T-helper 1 cell (primary cell): ENCODE results near the gene BTBD17.

ENCODE experiments used
- DNase-seq, 5 donors: peaks; one replicate each; pipeline ENCODE4 v3.0.0-alpha.2; 2012 to 2020

BTBD17 gene

GRCh38 chr17:74335529-74336062 lies 26.1 kb downstream of the BTBD17 start:
- no peak for DNase-seq

DNA sequence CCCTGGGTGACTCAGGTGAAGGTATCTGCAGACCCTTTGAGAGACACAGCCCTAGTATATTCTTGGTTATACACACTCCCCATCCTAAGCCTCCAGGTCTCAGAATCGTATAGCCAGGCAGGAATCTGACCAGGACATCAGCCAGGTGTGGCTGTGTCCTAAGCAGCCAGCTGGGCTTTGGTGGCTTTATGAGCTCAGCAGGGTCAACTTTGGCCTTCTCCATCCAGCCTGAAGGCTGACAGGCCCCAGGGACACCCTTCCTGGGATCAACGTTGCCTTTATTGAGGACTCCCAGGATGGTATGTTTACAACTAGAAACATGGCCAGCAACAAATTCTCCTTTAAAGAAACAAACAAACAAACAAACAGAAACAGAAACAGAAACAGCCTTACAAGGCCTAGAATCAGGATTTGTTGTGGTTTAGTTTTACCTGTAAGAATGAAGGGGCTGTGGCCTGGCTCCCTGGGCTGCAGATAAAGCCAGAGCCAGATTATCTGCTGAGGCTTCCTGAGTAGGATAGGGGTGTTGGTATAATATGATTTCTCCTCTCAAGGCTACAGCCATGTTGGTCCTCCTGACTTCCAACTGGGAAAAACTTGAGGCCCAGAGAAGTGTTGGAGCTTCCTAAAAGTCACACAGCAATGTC lies 27.2 kb downstream of the BTBD17 start:
- no peak for DNase-seq

DNA sequence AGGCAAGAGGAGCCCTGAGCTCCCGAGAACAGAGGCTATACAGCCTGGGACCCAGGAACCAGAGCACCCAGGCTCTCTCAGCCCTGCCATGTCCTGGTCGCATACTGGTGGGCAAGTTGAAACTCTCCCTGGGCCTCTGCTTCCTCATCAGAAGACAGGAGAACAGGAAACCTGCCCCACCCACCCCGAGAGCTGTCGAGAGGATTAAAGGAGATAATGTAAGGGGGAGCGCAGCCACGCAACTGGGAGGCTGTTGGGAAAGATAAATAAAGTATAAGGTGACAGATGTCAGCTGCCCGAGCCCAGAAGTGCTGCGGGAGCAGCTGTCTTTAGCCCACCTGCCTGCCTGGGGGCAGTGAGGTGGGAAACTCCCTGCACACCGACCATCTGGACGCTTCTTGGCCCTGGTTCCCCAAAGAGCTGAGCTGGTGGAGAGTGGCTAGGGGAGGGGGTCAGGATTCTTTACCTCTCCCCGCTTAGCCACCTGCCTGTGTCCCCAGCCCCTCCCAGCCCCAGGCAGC lies 28.8 kb downstream of the BTBD17 start:
- no peak for DNase-seq

- DNase-seq: no peak
Observed at GRCh38 chr17:74332017-74332650, 29.5 kb downstream of the BTBD17 start.

DNA sequence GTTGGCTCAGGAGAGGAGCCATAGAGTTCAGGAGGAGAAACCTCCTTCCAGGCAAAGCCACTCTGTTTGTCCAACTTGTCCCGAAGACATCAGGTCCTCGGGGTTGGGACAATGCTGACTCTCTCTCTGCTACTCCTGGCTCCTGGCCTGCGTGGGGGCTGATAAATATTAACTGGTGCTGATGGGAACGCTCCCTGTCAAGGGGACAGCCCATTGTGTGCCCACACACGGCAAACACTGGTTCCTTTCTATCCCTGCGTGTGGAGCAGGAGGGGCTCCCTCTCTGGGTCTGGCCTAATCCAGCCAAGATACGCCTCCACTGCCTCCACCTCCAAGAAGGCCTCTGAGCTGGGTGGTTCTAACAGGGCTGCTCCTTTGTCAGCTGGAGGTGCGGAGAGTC lies 31.2 kb downstream of the BTBD17 start:
- no peak for DNase-seq

DNA sequence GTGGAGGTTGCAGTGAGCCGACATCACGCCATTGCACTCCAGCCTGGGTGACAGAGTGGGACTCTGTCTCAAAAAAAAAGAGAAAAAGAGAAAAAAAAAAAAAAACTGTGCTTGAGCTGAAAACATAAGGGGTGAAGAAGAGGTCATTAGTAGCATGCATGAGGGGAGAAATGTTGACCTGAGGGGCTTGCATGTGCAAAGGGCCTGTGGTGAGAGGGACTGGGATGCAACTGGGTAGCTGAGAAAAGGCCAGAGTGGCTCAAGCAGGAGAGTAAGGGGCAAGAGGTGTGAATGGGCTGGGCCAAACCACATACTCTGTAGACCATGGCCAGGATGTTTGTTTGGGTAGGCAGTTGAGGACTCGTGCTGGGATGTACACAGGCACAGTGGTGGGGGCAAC lies 32.3 kb downstream of the BTBD17 start:
- DNase-seq: peak in 1 of 5 donors; percentile 20

- no peak for DNase-seq
Observed at GRCh38 chr17:74328487-74328886, 33.2 kb downstream of the BTBD17 start.

GRCh38 chr17:74326506-74326905 lies 35.2 kb downstream of the BTBD17 start:
- no peak for DNase-seq

DNA sequence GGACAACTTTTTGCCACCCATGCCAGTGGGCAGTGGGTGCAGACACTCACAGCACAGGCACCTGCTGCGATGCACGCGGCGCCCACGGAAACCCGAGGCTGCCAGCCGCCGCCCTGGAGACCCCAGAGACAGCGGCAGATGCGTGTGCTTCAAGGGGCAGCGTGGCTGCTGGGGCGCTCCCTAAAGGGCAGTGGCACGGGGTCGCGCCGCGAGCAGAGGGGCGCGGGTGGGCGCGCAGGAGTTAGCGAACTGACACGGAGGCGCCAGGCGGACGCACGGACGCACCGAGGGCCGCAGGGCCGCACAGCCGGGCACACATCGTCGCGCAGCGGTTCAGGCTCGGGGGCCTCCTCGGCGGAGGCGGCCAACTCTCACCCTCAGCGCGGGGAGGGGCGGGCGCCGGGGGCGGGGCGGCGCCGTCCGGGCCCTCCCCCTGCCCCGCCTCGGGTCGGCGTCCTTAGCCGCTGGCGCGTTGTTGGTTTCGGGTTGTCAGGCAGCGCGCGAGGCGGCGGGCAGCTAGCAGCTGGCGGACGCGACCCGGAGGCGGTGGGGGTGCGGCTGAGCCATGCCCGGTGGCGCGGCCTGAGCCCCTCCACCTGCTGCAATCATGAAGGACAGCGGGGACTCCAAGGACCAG lies 35.8 kb downstream of the BTBD17 start, which contains the start of gene KIF19:
TSS of gene KIF19 (plus strand) at position 484 of the 637 bp plus-strand sequence. CDS start at position 608, 124 bp downstream.
- DNase-seq: peak; percentile 33 to 57 (median 41)

DNA sequence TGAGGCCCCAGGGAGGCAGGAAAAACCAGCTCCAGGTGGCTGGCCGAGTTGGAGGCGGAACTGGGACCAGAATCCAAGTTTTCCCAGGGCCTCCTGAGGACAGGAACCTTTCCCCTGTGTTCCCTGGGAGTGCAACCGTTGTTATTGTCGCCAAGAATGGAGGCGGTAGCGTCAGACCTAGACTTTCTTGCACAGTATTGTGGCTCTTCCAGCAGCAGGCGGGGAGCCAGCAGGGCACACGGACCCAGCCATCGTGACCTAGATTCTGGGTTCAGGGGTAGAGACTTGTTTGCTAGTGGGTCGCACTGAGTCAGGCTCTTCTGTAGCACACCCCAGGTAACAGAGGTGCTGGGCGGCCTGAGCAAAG lies 36.3 kb downstream of the BTBD17 start:
- no peak for DNase-seq

- DNase-seq: no peak
Observed at GRCh38 chr17:74324521-74324920, 37.1 kb downstream of the BTBD17 start.

GRCh38 chr17:74318391-74318790 lies 43.3 kb downstream of the BTBD17 start:
- no peak for DNase-seq

- DNase-seq: no peak
Observed at GRCh38 chr17:74317071-74317470, 44.6 kb downstream of the BTBD17 start.

- DNase-seq: no peak
Observed at GRCh38 chr17:74316220-74316619, 45.4 kb downstream of the BTBD17 start.

GRCh38 chr17:74314877-74315276 lies 46.8 kb downstream of the BTBD17 start:
- DNase-seq: no peak

- no peak for DNase-seq
Observed at GRCh38 chr17:74309902-74310301, 51.8 kb downstream of the BTBD17 start.

DNA sequence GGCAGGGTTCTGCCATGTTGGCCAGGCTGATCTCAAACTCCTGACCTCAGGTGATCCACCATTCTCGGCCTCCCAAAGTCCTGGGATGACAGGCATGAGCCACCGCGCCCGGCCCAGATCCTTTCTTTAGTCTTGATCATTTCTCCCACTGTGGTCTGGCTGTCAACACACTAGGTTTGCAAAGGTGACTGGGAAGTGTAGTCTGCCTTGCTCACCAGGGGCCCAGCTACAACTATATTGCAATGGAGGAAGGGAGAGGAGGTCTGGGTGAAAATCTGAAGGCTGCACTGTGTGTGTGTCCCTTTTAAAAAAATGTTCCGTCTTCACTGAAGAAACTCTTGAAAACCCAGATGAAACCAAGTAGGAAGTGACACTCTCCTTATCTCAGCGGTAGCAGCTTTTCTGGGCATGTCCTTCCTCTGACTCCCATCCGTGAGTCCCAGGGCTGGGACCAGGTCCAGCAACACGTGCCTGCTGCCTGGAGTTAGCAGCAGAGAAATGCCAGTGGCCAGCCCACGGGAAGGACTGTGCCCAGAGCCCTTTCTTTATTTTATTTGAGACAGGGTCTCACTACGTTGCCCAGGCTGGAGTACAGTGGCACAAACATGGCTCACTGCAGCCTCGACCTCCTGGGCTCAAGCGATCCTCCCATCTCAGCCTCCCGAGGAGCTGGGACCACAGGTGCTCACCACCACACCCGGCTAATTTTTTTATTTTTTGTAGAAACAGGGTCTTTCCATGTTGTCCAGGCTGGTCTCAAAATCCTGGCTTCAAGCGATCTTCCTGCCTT lies 53.5 kb downstream of the BTBD17 start:
- DNase-seq: no peak
